NCI-H82 treated with DMSO at 0.1 percent for 48 hours (cell line): Measurements from ENCODE around the gene TKT.
A peak's percentile ranks its signal among the peaks of the same experiment; 100 is the strongest.
"Not testable (repeated sequence)": the region's sequence is repeated elsewhere in the genome, so short reads cannot be mapped to it uniquely, and the experiment has no call there.

Experiments used
- DNase-seq: peaks from one replicate; lab custom pipeline; 2025; ENCODE audit not compliant: unreplicated experiment; lab: John Stamatoyannopoulos, UW

TKT gene

DNA sequence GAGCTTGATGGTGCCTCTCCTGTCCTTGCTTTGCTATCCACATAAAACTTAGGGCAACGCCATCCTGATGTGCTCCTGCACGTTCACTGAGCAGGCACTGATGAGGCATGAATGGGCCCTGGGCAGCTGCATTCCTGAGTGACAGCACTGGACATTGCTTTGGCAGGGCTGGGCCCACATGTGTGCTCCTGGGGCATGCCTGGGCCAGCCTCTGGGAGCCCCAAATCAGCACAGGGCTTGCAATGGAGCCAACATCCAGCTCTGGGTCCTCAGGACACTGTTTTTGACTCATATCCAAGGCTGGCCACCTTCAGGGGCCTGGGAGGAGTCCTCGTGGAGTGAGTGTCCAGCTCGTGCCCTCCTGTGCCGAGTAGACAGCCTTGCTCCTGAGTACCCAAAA, 5.9 kb upstream of the TKT start:
- no peak for DNase-seq

DNA sequence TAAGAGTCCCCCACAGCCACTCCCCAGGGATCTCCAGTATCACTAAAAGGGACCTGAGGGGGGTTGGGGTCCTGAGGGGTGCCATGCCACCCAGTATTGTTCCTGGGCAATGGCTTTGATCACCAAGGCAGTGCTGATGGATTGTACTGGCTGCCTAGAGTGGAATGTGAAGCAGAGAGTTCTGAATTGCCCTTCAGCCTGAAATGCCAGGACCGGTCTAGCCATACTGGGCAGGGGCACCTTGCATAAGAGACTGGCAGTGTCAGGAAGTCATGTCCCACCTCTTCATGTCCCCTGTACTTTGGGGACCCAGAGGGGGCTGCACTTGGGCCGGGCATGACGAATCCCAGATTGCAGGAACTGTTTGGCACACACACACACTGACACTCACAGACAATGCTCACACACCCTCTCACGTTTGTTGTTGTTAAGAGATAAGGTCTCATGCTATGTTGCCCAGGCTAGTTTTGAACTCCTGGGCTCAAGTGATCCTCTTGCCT, 4.5 kb upstream of the TKT start:
- DNase-seq: no peak

DNA sequence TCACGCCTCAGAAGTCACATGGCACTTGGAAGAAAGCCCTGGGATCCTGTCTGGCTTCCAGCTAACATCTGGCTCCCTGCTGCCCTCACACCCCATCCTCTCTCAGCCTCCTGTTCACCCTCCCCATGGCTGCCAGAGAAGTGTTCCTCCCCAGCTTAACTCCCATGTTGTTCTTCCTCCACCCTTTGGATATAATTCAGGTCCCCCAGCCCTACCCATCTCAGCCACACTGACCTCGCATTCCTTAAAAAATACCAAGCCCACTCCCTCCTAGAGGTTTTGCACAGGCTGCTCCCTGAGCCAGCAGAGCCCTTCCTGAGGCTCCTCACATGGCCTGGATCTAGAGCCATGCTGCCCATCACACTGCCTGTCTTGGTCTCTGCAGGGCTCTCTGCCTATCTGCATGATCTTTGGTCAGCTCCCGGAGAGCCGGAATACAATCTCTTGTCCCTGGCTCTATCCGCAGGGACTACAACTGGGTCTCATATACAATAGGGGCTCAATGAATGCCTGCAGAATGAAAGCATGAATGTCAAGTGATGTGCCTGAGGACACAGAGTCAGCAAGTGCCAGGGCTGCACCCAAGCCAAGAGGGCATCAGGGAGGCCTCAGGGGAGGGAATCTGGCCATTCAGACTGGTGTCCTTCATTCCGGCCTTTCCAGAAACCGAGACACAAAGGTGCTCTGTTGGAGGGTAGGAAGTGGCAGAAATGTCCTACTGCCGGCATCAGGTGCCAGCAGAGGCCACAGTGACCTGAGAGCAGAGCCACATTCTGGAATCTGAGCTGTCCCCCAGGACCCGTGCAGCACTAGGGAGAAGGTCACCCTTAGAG, 3.8 kb upstream of the TKT start:
- DNase-seq: peak; percentile 2

GRCh38 chr3:53258600-53259426, 3.0 kb upstream of the TKT start:
- DNase-seq: no peak

GRCh38 chr3:53257465-53257864, 1.6 kb upstream of the TKT start:
- no peak for DNase-seq

DNA sequence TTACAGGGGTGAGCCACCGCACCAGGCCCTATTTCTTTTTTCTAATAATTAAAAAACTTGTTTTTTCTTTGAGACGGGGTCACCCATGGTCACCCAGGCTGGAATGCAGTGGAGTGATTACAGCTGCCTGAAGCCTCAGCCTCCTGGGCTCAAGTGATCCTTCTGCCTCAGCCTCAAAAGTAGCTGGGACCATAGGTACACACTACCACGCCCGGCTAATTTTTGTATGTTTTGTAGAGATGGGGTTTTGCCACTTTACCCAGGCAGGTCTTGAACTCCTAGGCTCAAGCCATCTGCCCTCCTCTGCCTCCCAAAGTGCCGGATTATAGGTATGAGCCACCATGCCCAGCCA, 858 bp upstream of the TKT start:
- DNase-seq: no peak

- no peak for DNase-seq
These were observed 423 bp downstream of the TKT start for GRCh38 chr3:53255423-53255774.

GRCh38 chr3:53254509-53255422, 1.1 kb downstream of the TKT start:
- no peak for DNase-seq

- no peak for DNase-seq
These were observed 1.9 kb downstream of the TKT start for GRCh38 chr3:53253707-53254508.

DNA sequence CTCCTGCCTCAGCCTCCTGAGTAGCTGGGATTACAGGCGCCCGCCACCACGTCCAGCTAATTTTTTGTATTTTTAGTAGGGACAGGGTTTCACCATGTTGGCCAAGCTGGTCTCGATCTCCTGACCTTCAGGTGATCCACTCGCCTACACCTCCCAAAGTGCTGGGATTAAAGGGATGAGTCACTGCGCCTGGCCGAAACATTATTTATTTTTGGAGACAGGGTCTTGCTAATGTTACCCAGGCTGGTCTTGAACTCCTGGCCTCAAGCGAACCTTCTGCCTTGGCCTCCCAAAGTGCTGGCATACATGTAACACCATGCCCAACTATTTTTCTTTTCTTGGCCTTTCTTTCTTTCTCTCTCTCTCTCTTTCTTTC, 2.9 kb downstream of the TKT start:
- DNase-seq: not testable (repeated sequence)

DNA sequence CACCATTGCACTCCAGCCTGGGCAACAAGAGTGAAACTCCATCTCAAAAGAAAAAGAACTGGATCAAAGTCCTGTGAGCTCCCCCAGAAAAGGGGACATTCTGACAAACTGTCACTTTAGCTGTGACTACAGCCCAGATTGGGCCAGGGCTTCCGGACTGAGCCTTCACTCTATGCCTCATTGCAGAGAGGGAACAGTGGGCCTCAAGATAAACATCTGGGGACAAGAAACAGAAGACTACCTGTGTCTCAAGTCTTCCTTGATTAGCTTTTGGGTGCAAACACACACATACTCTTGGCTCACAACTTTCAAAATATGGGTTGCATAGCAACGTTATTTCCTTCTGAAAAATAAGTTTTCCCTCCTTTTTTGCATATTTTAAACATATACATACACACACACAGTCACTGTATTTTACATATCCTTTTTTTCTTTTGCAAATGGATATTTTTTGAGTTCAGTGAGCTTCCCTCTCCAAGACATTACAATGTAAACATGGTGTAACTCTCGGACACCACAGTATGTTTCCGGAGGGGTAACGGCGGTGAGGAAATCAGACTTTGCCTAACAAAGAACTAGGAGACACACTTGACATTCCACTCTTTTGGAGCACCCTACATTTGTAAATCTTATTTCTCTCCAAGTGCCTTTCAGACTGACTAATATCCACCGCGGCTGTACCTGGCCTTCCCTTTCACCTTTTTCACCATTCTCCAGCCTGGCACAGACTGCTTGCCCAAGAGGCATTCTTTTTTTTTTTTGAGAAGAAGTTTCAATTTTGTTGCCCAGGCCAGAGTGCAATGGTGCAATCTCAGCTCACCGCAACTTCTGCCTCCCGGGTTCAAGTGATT, 3.5 kb downstream of the TKT start:
- DNase-seq: no peak

DNA sequence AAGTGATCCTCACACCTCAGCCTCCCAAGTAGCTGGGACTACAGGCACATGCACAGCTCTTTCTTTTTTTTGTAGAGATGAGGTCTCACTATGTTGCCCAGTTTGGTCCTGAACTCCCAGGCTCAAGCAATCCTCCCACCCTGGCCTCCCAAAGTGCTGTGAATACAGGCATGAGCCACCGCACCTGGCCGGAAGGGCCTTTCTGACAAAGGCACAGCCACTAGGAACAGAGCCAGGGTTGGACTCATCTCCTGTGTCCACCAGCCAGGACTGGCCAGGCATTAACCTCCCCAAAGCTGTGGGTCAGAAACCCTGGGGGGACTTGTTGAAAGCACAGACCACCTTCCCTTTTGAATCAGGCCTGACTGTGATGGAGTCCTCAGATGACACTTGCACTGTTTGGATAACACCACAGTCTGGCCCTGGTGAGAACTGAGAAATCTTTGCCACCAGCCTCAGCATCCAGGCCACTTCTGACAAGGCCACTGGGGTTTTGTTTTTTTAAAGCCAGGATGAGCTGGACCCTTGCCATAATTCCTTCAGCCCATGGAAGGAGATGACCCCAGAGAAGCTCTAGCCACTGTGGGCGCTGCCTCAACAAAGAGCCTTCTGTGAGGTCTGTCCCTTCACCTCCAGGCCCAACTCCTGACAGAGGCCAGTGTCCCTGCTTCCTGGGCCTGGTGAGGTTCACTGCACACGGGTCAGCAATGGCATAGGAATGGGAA, 4.8 kb downstream of the TKT start:
- no peak for DNase-seq

DNA sequence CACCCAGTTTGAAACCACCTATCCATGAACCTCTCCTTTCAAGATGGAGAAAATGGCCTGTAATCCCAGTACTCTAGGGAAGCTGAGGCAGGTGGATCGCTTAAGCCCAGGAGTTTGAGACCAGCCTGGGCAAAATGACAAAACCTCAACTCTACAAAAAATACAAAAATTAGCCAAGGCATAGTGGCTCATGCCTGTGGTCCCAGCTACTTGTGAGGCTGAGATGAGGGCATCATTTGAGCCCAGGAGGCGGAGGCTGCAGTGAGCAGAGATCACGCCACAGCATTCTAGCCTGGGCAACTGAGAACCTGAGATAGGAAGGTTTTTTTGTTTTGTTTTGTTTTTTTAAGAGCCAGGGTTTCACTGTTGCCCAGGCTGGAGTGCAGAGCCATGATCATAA, 5.4 kb downstream of the TKT start:
- no peak for DNase-seq

- DNase-seq: no peak
These were observed 7.7 kb downstream of the TKT start for GRCh38 chr3:53248161-53248560.

DNA sequence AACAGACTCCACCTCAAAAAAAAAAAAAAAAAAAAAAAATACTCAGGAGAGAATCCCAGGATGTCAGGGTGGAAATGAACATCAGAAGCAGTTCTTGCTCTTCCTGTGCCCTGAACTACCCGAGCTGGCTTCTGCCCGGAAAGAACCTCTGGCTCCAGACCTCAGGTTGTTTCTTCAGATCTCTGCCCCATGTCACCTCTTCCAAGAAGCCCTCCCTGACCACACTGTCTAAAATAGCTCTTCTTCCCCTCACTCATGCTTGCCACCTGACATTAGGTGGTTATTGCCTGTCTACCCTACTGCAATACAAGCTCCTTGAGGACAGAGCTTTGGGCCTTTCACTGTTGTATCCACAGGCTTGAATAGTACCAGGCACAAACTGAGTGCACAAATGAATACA, 8.2 kb downstream of the TKT start:
- no peak for DNase-seq

- no peak for DNase-seq
These were observed 11.6 kb downstream of the TKT start for GRCh38 chr3:53244271-53244670.

DNA sequence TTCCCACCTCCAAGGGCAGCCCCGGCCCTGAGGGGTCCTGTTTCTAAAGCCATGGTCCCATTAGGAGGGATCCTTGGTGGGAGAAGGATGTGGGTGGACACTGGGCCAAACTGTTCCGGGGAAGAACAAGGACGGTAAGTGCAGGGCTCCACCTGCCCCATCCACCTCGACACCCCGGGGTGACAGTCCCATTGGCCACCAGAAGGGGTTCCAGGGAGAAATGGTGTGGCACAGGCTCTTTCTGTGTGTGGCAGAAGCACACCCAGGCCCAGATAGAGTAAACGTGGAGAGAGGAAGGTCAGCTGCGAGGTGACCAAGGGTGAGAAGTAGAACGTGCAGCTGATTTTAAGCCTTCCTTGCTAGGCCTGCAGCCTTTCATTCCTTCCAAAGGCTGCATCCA, 12.0 kb downstream of the TKT start:
- DNase-seq: no peak

GRCh38 chr3:53243165-53243564, 12.7 kb downstream of the TKT start:
- DNase-seq: no peak

DNA sequence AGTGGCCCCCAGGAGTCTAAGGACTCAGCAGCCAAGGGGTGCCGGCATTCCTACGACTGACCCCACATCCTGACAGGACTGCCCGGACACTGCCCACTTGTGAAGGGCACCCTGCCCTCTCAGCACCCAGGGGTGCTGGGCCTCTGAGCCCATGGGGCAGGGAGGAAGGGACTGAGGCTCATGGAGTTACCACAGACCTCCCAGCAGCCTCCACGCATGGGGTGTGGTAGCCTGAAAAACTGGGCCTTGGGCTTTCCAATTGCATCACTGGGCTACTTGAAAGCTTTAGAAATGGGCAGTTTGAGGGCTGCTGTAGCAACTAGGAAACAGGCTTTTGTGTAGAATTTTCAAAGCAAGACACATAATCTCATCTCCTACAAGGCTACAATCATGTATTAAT, 13.2 kb downstream of the TKT start:
- DNase-seq: no peak
